Measurements from ENCODE around the gene PLEKHG4.

PLEKHG4 gene

DNA sequence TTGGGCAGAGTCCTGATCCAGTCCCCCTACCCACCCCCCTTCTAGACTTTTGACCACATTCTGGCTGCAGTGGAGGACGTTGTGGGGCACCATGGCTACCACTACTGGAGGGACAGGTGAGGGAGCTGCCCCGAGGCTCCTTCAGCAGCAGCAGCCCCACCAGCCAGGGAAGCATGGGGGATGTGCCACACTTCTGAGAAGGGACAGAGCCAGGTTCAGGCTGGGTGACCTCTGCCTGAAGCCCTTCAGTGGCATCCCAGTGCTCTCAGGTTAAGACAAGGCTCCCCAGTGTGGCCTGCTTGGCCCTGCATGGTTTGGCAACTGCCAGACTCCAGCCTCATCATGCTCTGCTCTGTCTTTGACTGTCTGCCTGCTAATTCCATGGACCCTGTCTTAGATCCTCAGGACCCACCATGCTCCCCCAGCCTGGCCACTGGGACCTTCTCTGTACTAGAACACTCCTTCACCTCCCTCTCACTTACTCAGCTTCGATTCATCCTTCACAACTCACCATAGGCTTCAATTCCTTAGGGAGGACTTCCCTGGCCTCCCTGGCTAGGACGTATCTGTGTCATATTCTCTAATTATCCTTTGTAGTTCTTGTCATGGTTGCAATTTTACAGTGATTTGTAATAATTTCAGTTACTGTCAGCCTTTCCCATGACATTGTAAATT is 21.7 kb upstream of the PLEKHG4 start:
- H3K9ac ChIP-seq (ENCODE audit: insufficient read length), result no peak overlapping the region
- no peak overlapping the region for H3K4me3 ChIP-seq

GRCh38 chr16:67258161-67258835 is 21.0 kb upstream of the PLEKHG4 start:
- H3K36me3 ChIP-seq (ENCODE audit: insufficient read depth, low read length), result no peaks in the 10 kb centered on the region
- no peaks in the 10 kb centered on the region for H3K9me3 ChIP-seq (ENCODE audit: low read depth, low read length)
- no peak overlapping the region for H3K4me3 ChIP-seq
- TF ChIP-seq EZH2 (IDR thresholded peaks at IDR 0.05) (no peak), FOXP2 (optimal IDR thresholded peaks at IDR 0.05; ENCODE audit: control extremely low read depth, extremely low read length, insufficient read depth) (no peak), POLR2AphosphoS5 (IDR thresholded peaks at IDR 0.05; ENCODE audit: borderline replicate concordance, low read depth, low read length) (no peak)
- DNase-seq (ENCODE audit: low read depth, low spot score), result no peak
- H3K9ac ChIP-seq (ENCODE audit: insufficient read length), result no peak overlapping the region
- H3K27ac ChIP-seq, result no peak overlapping the region

More for the DNA sequence above, 21.7 kb upstream of the PLEKHG4 start:
- Histone ChIP-seq H3K36me3 (ENCODE audit: insufficient read depth, low read length) (no peaks in the 10 kb centered on the region), H3K27ac (no peak overlapping the region), H3K9me3 (ENCODE audit: low read depth, low read length) (no peaks in the 10 kb centered on the region)
- no peak for TF ChIP-seq EZH2 (IDR thresholded peaks at IDR 0.05)
- no peak for DNase-seq (ENCODE audit: low read depth, low spot score)

DNA sequence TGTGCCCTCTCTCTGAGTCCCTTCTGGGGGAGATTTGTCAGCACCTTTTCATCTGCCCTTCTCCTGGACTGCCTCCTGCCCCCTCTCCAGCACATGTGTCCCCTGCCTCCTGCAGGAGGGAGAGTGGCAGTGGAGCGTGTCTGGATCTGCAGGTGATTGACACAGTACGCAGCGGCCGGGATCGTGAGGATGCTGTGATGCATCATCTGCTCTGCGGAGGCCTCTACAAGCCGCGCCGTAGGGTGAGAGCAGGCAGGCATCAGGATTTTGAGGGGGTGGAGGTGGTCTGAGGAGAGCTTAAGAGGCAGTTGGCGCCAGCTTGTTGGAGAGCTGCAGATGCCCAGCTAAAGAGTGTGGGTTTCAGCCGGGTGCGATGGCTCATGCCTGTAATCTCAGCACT is 19.6 kb upstream of the PLEKHG4 start:
- Histone ChIP-seq H3K4me3 (no peak overlapping the region), H3K27ac (no peak overlapping the region), H3K36me3 (ENCODE audit: insufficient read depth, low read length) (no peaks in the 10 kb centered on the region), H3K9ac (ENCODE audit: insufficient read length) (no peak overlapping the region), H3K9me3 (ENCODE audit: low read depth, low read length) (no peaks in the 10 kb centered on the region)
- TF ChIP-seq FOXP2 (optimal IDR thresholded peaks at IDR 0.05; ENCODE audit: control extremely low read depth, extremely low read length, insufficient read depth), result no peak
- TF ChIP-seq EZH2 (IDR thresholded peaks at IDR 0.05), result no peak
- no peak for TF ChIP-seq POLR2AphosphoS5 (IDR thresholded peaks at IDR 0.05; ENCODE audit: borderline replicate concordance, low read depth, low read length)
- DNase-seq (ENCODE audit: low read depth, low spot score), result no peak

GRCh38 chr16:67260426-67261063 is 18.8 kb upstream of the PLEKHG4 start:
- TF ChIP-seq POLR2AphosphoS5 (IDR thresholded peaks at IDR 0.05; ENCODE audit: borderline replicate concordance, low read depth, low read length), result no peak
- Histone ChIP-seq H3K9ac (ENCODE audit: insufficient read length) (no peak overlapping the region), H3K36me3 (ENCODE audit: insufficient read depth, low read length) (no peaks in the 10 kb centered on the region), H3K27ac (no peak overlapping the region), H3K9me3 (ENCODE audit: low read depth, low read length) (no peaks in the 10 kb centered on the region), H3K4me3 (no peak overlapping the region)
- no peak for DNase-seq (ENCODE audit: low read depth, low spot score)

- no peak overlapping the region for H3K4me3 ChIP-seq
- no peak for DNase-seq (ENCODE audit: low read depth, low spot score)
- H3K36me3 ChIP-seq (ENCODE audit: insufficient read depth, low read length), result no peaks in the 10 kb centered on the region
- TF ChIP-seq FOXP2 (optimal IDR thresholded peaks at IDR 0.05; ENCODE audit: control extremely low read depth, extremely low read length, insufficient read depth) (no peak), POLR2AphosphoS5 (IDR thresholded peaks at IDR 0.05; ENCODE audit: borderline replicate concordance, low read depth, low read length) (no peak)
- H3K9me3 ChIP-seq (ENCODE audit: low read depth, low read length), result no peaks in the 10 kb centered on the region
- no peak overlapping the region for H3K27ac ChIP-seq
- no peak overlapping the region for H3K9ac ChIP-seq (ENCODE audit: insufficient read length)
These were observed 16.1 kb upstream of the PLEKHG4 start for GRCh38 chr16:67263201-67263600.

GRCh38 chr16:67264277-67264676 is 15.1 kb upstream of the PLEKHG4 start:
- no peak for DNase-seq (ENCODE audit: low read depth, low spot score)
- no peak overlapping the region for H3K9ac ChIP-seq (ENCODE audit: insufficient read length)
- H3K9me3 ChIP-seq (ENCODE audit: low read depth, low read length), result no peaks in the 10 kb centered on the region

DNA sequence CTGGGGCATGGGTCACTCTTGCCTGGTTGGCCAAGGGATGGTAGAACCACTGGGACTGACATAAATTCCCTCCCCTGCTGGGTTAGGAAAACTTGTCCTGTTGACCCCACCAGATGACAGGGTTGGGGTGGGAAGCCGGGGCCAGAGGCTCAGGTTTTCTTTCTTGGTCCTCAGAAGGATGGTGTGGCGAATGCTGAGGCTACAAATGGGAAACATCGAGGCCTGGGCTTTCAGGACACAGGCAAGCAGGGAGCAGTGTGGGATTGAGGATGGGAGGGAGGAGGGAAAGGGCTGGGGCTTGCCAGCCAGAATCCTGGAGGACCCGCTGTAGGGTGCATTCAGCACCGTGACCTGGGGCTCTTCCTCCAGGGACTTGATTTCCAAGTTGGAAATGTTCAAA is 14.5 kb upstream of the PLEKHG4 start:
- Histone ChIP-seq H3K27ac (no peak overlapping the region), H3K36me3 (ENCODE audit: insufficient read depth, low read length) (no peaks in the 10 kb centered on the region), H3K4me3 (no peak overlapping the region), H3K9me3 (ENCODE audit: low read depth, low read length) (no peaks in the 10 kb centered on the region), H3K9ac (ENCODE audit: insufficient read length) (no peak overlapping the region)
- TF ChIP-seq POLR2AphosphoS5 (IDR thresholded peaks at IDR 0.05; ENCODE audit: borderline replicate concordance, low read depth, low read length), result no peak
- TF ChIP-seq FOXP2 (optimal IDR thresholded peaks at IDR 0.05; ENCODE audit: control extremely low read depth, extremely low read length, insufficient read depth), result no peak
- TF ChIP-seq EZH2 (IDR thresholded peaks at IDR 0.05), result no peak
- no peak for DNase-seq (ENCODE audit: low read depth, low spot score)

More at GRCh38 chr16:67264277-67264676, 15.1 kb upstream of the PLEKHG4 start:
- Histone ChIP-seq H3K27ac (no peak overlapping the region), H3K36me3 (ENCODE audit: insufficient read depth, low read length) (no peaks in the 10 kb centered on the region), H3K4me3 (no peak overlapping the region)
- no peak for TF ChIP-seq POLR2AphosphoS5 (IDR thresholded peaks at IDR 0.05; ENCODE audit: borderline replicate concordance, low read depth, low read length)
- TF ChIP-seq FOXP2 (optimal IDR thresholded peaks at IDR 0.05; ENCODE audit: control extremely low read depth, extremely low read length, insufficient read depth), result no peak
- TF ChIP-seq EZH2 (IDR thresholded peaks at IDR 0.05), result no peak

- Histone ChIP-seq H3K27ac (no peak overlapping the region), H3K36me3 (ENCODE audit: insufficient read depth, low read length) (no peaks in the 10 kb centered on the region), H3K9me3 (ENCODE audit: low read depth, low read length) (no peaks in the 10 kb centered on the region), H3K9ac (ENCODE audit: insufficient read length) (no peak overlapping the region), H3K4me3 (no peak overlapping the region)
- TF ChIP-seq FOXP2 (optimal IDR thresholded peaks at IDR 0.05; ENCODE audit: control extremely low read depth, extremely low read length, insufficient read depth) (no peak), POLR2AphosphoS5 (IDR thresholded peaks at IDR 0.05; ENCODE audit: borderline replicate concordance, low read depth, low read length) (no peak), EZH2 (IDR thresholded peaks at IDR 0.05) (no peak)
- no peak for DNase-seq (ENCODE audit: low read depth, low spot score)
These were observed 13.5 kb upstream of the PLEKHG4 start for GRCh38 chr16:67265834-67266233.
